Subcutaneous adipose tissue (tissue), 4 donors: ENCODE results near the gene POMC. TPM values are rescaled to one million over a fixed set of nuclear protein-coding genes. Genes with fewer than 3 reads are reported as not detected.

ENCODE experiments used
- CTCF ChIP-seq: fragments of 450-650 bp; IDR thresholded peaks from one replicate; pipeline ENCODE4 v1.5.1; 2016; ENCODE audit warnings: low read depth, mild to moderate bottlenecking, control low read depth, antibody characterized with exemption, moderate library complexity
- total RNA-seq, 4 donors: library from RNA; depleted of rRNA; stranded (reverse); fragments of >200 nt; gene quantifications; one replicate each; pipeline ENCODE4 v1.1.0, GENCODE V29; 2016

POMC gene
- total RNA-seq, 4 donors from 2014 or later, result 4.6 to 42.2 (median 8.1) TPM

DNA sequence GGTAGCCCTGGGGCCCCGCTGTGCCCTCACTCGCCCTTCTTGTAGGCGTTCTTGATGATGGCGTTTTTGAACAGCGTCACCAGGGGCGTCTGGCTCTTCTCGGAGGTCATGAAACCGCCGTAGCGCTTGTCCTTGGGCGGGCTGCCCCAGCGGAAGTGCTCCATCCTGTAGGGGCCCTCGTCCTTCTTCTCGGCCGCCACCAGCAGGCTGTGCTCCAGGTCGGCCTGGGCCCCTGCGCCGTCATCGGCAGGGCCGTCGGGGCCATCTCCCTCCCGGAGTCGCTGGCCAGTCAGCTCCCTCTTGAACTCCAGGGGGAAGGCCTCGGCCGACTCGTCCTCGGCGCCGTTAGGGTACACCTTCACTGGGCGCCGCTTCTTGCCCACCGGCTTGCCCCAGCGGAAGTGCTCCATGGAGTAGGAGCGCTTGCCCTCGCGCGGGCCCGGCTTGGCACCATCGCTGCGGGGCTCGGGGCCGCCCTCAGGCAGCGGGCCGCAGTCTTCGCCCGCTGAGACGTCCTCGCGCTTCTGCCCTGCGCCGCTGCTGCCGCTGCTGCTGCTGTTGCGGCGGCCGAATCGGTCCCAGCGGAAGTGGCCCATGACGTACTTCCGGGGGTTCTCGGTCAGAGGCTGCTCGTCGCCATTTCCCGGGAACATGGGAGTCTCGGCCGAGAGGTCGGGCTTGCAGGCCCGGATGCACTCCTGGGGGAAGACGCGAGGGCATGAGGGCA lies 7.2 kb downstream of the POMC start:
- no peak for TF ChIP-seq CTCF

DNA sequence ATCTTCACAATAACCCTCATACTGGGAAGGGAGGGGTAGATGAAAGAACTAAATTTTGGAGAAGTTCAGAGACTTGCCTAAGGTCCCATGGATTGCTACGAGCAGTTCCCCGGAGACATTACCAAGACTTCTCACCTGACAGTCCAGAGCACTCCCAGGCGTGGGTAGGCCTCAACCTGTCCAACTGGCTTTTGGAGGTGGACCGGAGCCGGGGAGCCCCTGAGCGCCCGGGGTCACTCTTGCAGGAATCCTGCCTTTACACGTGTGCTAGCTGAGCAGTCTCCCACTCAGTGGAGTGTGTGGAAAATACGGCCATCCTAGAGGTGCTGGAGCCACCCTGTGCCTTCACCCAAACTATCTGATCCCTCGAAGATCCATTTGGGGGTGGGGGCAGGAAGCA lies 8.0 kb downstream of the POMC start:
- TF ChIP-seq CTCF, result no peak

DNA sequence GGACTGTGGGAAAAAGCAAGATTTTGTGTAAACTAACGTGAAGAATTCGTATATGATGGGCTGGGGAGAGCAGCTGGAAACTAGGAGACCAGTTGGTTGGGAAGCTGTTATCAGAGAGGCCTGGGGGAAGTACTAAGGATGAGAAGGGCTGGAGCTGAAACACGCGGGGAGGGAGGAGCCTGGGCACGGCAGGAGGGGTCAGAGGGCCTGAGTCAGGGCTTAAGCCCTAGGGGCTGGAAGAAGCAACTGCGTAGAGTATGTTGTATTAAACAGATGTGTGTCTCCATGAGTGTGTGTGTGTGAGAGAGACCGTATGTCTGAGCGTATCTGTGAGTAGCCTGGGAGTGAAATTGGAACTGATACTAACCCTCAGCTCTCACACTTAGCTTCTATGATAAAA lies 8.4 kb downstream of the POMC start:
- no peak for TF ChIP-seq CTCF

GRCh38 chr2:25158096-25158852 lies 10.1 kb downstream of the POMC start:
- no peak for TF ChIP-seq CTCF

- no peak for TF ChIP-seq CTCF
Measured at GRCh38 chr2:25155401-25155800, 13.0 kb downstream of the POMC start.

DNA sequence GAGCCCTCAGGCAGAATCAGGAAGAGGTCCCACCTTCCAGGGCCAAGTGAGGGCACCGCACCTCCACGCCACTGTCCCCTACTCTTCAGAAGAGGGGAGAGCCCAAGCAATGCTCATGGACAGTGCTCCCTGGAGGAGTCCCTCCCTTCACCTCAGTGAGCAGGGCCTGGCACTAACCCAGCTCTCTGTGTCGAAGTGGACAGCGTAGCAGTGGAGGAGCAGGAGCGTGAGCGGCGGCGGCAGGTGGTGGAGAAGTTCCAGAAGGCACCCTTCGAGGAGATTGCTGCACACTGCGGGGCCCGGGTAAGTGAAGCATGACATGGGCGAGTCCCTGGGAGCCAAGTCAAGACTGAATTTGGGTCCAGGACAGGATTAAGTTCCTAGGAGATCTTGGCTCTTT lies 16.7 kb downstream of the POMC start:
- TF ChIP-seq CTCF, result no peak

DNA sequence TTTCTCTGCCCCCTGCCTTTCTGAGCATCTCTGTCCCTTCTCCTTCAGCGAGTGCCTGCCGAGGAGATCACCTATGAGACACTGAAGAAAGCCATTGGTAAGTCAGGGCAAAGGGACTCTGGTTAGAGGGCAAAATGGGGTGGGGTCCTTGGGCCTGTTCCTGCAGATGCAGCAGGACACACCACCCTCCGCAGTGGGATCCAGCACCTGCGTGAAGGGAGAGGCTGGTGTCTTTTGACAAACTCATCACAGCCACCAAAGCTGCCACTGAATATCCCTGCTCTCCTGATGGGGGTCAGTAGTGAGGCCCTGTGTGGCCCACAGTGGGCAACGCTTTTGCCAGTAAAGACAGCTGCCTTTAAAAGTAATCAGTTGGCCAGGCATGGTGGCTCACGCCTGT lies 18.7 kb downstream of the POMC start:
- no peak for TF ChIP-seq CTCF
